Esophagus squamous epithelium (tissue), 5 donors: ENCODE data around the gene OR5L2. TPM values are rescaled to one million over a fixed set of nuclear protein-coding genes. Genes with fewer than 3 reads are reported as not detected.
"Not testable (repeated sequence)": the region's sequence is repeated elsewhere in the genome, so short reads cannot be mapped to it uniquely, and the experiment has no call there.

Source experiments
- DNase-seq: peaks from one replicate; lab custom pipeline; 2025; lab: John Stamatoyannopoulos, UW
- H3K27ac ChIP-seq, 4 donors: fragments of 200-600 bp; sonication (generic); one replicate each; pipeline ENCODE4 v1.5.1; 2016 to 2019; ENCODE audit warnings: mild to moderate bottlenecking in 1 of 4
- H3K27me3 ChIP-seq, 4 donors: fragments of 200-600 bp; sonication (generic); 1 replicate in 3 of 4; 2 replicates in 1 of 4; pipeline versions ENCODE4 v1.5.1 to v1.6.0; 2017 to 2021; ENCODE audit warnings: antibody characterized with exemption in 1 of 4
- H3K36me3 ChIP-seq, 3 donors: fragments of 200-600 bp; sonication (generic); one replicate each; pipeline ENCODE4 v1.5.1; 2016 to 2019
- H3K4me1 ChIP-seq, 3 donors: fragments of 200-600 bp; sonication (generic); one replicate each; pipeline ENCODE4 v1.5.1; 2017 to 2019
- H3K4me3 ChIP-seq, 4 donors: fragments of 200-600 bp; sonication (generic); 1 replicate in 3 of 4; 2 replicates in 1 of 4; pipeline ENCODE4 v1.5.1; 2016 to 2019; ENCODE audit warnings: mild to moderate bottlenecking in 2 of 4, moderate library complexity in 1 of 4
- H3K9me3 ChIP-seq, 3 donors: fragments of 200-600 bp; sonication (generic); one replicate each; pipeline ENCODE4 v1.5.1; 2016 to 2019
- POLR2A ChIP-seq, 4 donors: fragments of 450-650 bp; IDR thresholded peaks; one replicate each; pipeline ENCODE4 v1.6.1; 2017; ENCODE audit warnings: antibody characterized with exemption in 4 of 4, mild to moderate bottlenecking in 4 of 4, moderate library complexity in 3 of 4
- WGBS, 2 donors: methylation state at CpG; one replicate each; pipeline ENCODE4 v1.1.5; 2018; 5-methylcytosine and 5-hydroxymethylcytosine counted together
- intact Hi-C: fragments of 100-400 bp; cut with DNase I; formaldehyde crosslinking; loops from one replicate; pipeline ENCODE4 v1.15.0; 2022
- small RNA-seq, 4 donors: library from RNA; depleted of rRNA; stranded (forward); fragments of <200 nt; gene quantifications; one replicate each; pipeline ENCODE3, GENCODE V24; 2016
- total RNA-seq, 4 donors: library from RNA; depleted of rRNA; stranded (reverse); fragments of >200 nt; gene quantifications; one replicate each; pipeline ENCODE4 v1.1.0, GENCODE V29; 2016
- TF ChIP-seq, protein P1 (sequence below), 6 experiments: fragments of 450-650 bp in 4 of 6; fragments of 200-600 bp in 2 of 6; sonication (generic) in 2 of 6; IDR thresholded peaks; one replicate each; pipeline ENCODE4 v1.5.1; 2016 to 2019; ENCODE audit warnings: antibody characterized with exemption in 6 of 6, mild to moderate bottlenecking in 4 of 6, moderate library complexity in 4 of 6
- donor health status: DM: yes; HTN: yes; CAD: no.

OR5L2 gene
- total RNA-seq, 4 donors from 2014 or later: not detected

GRCh38 chr11:55852141-55852540 is 25.1 kb downstream of the OR5L2 start:
- H3K9me3 ChIP-seq: no peaks in the 10 kb centered on the region
- H3K36me3 ChIP-seq: no peaks in the 10 kb centered on the region
- WGBS, 2 donors: 65 to 67% methylated on average over 1 of the region's 1 CpG
- no peak for DNase-seq
- no peaks in the 10 kb centered on the region for H3K27me3 ChIP-seq
- no peak overlapping the region for H3K27ac ChIP-seq
- intact Hi-C loops: no loop called here
- no peak for TF ChIP-seq POLR2A (IDR thresholded peaks at IDR 0.05)
- TF ChIP-seq, protein P1, sequence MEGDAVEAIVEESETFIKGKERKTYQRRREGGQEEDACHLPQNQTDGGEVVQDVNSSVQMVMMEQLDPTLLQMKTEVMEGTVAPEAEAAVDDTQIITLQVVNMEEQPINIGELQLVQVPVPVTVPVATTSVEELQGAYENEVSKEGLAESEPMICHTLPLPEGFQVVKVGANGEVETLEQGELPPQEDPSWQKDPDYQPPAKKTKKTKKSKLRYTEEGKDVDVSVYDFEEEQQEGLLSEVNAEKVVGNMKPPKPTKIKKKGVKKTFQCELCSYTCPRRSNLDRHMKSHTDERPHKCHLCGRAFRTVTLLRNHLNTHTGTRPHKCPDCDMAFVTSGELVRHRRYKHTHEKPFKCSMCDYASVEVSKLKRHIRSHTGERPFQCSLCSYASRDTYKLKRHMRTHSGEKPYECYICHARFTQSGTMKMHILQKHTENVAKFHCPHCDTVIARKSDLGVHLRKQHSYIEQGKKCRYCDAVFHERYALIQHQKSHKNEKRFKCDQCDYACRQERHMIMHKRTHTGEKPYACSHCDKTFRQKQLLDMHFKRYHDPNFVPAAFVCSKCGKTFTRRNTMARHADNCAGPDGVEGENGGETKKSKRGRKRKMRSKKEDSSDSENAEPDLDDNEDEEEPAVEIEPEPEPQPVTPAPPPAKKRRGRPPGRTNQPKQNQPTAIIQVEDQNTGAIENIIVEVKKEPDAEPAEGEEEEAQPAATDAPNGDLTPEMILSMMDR (IDR thresholded peaks at IDR 0.05): no peak
- no peaks in the 10 kb centered on the region for H3K4me1 ChIP-seq
- no peak overlapping the region for H3K4me3 ChIP-seq

GRCh38 chr11:55854704-55855103 is 27.7 kb downstream of the OR5L2 start:
- no peaks in the 10 kb centered on the region for H3K4me1 ChIP-seq
- DNase-seq: no peak
- H3K27me3 ChIP-seq: no peaks in the 10 kb centered on the region
- TF ChIP-seq, protein P1 (IDR thresholded peaks at IDR 0.05): no peak
- TF ChIP-seq POLR2A (IDR thresholded peaks at IDR 0.05): no peak
- intact Hi-C loops: no loop called here
- no peaks in the 10 kb centered on the region for H3K9me3 ChIP-seq
- H3K36me3 ChIP-seq: no peaks in the 10 kb centered on the region
- 18 to 20% methylated on average over 1 of the region's 1 CpG for WGBS, 2 donors
- no peak overlapping the region for H3K4me3 ChIP-seq
- no peak overlapping the region for H3K27ac ChIP-seq

DNA sequence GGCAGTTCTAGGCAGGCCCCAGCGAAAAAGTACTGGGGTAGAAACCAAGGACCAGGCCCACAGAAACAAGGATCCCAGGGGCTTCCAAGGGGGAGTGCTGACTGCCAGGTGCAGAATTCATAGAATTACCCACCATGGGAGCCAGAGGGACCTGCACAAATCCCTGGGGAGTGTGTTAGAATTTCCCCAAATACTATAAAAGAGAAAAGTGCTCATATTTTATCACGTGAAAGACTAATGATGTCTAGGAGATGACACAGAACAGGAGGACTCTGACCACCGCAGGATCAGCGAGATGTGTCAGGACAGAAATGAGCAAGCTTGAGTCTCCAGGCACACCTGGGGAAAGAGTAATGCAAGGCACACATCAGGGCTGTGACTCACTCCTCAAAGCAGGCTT is 40.3 kb downstream of the OR5L2 start:
- H3K27me3 ChIP-seq, H3K9me3 ChIP-seq, H3K4me3 ChIP-seq, intact Hi-C loops, DNase-seq, H3K27ac ChIP-seq, H3K4me1 ChIP-seq, H3K36me3 ChIP-seq: not testable (repeated sequence)
- 82 to 85% methylated on average over 3 to 4 of the region's 4 CpGs for WGBS, 2 donors

GRCh38 chr11:55872731-55873130 is 45.7 kb downstream of the OR5L2 start:
- peaks cover 0 to 22% (median 0%) of the 10 kb centered on the region in 3 donors for H3K9me3 ChIP-seq
- 14% methylated on average over 7 of the region's 33 CpGs; no CpG with 5 or more reads in 1 of the 2 donors for WGBS, 2 donors
- H3K36me3 ChIP-seq, H3K27ac ChIP-seq, DNase-seq, intact Hi-C loops, H3K4me3 ChIP-seq, H3K27me3 ChIP-seq, H3K4me1 ChIP-seq: not testable (repeated sequence)

GRCh38 chr11:55873146-55873545 is 46.1 kb downstream of the OR5L2 start:
- peaks cover 0 to 22% (median 0%) of the 10 kb centered on the region in 3 donors for H3K9me3 ChIP-seq
- H3K36me3 ChIP-seq, H3K27me3 ChIP-seq, DNase-seq, intact Hi-C loops, H3K27ac ChIP-seq, H3K4me1 ChIP-seq, H3K4me3 ChIP-seq: not testable (repeated sequence)
- WGBS, 2 donors: 82% methylated on average over 3 of the region's 34 CpGs; no CpG with 5 or more reads in 1 of the 2 donors

Small RNAs within 50 kb of the gene (small RNA-seq; reads per million reads assigned to genes)
- 0 reads per million in 4 donors for gene AC036111.3

Other genes with a start within 250 kb of the OR5L2 start
- gene OR4C11, start 219.6 kb upstream of the OR5L2 start, total RNA-seq: not detected
- not detected for gene OR4P4, start 192.1 kb upstream of the OR5L2 start, total RNA-seq
- not detected for gene OR4S2, start 178.9 kb upstream of the OR5L2 start, total RNA-seq
- gene OR4C6, start 165.0 kb upstream of the OR5L2 start, total RNA-seq: not detected
- not detected for gene OR5D13, start 53.8 kb upstream of the OR5L2 start, total RNA-seq
- not detected for gene OR5D14, start 31.7 kb upstream of the OR5L2 start, total RNA-seq
- not detected for gene OR5L1, start 15.9 kb upstream of the OR5L2 start, total RNA-seq
- not detected for gene OR5D18, start 7.6 kb upstream of the OR5L2 start, total RNA-seq
- not detected for gene OR5D16, start 11.5 kb downstream of the OR5L2 start, total RNA-seq
- gene TRIM51, start 56.1 kb downstream of the OR5L2 start, total RNA-seq: not detected
- gene OR5W2, start 87.4 kb downstream of the OR5L2 start, total RNA-seq: not detected
- gene OR5I1, start 109.2 kb downstream of the OR5L2 start, total RNA-seq: not detected
- gene OR10AG1, start 142.7 kb downstream of the OR5L2 start, total RNA-seq: not detected
- gene OR5F1, start 167.4 kb downstream of the OR5L2 start, total RNA-seq: not detected
- not detected for gene OR5AS1, start 200.4 kb downstream of the OR5L2 start, total RNA-seq